Measurements from ENCODE around the gene COL24A1. TPM values are rescaled to one million over a fixed set of nuclear protein-coding genes. Genes with fewer than 3 reads are reported as not detected.

Gene COL24A1
- total RNA-seq, 3 donors from 2014 or later = 0.33 to 1.3 (median 0.48) TPM

GRCh38 chr1:85756864-85757263 is 399.7 kb downstream of the COL24A1 start:
- H3K27ac ChIP-seq = no peak overlapping the region
- H3K4me3 ChIP-seq = no peak overlapping the region
- H3K36me3 ChIP-seq = no peaks in the 10 kb centered on the region
- intact Hi-C loops (cut with DNase I; ENCODE audit: low total_unique reads) = no loop called here
- no peak for DNase-seq (ENCODE audit: low spot score in 2 of 2)
- peaks cover 0 to 10% of the 10 kb centered on the region in 2 donors for H3K9me3 ChIP-seq
- H3K4me1 ChIP-seq = no peaks in the 10 kb centered on the region
- no peak for TF ChIP-seq POLR2A (IDR thresholded peaks at IDR 0.05)
- no peak for TF ChIP-seq CTCF (IDR thresholded peaks at IDR 0.05)
- TF ChIP-seq POLR2AphosphoS5 (IDR thresholded peaks at IDR 0.05) = no peak
- no peaks in the 10 kb centered on the region for H3K27me3 ChIP-seq

GRCh38 chr1:85748120-85748519 is 408.5 kb downstream of the COL24A1 start:
- no peaks in the 10 kb centered on the region for H3K36me3 ChIP-seq

GRCh38 chr1:85746777-85747176 is 409.8 kb downstream of the COL24A1 start:
- TF ChIP-seq POLR2A (IDR thresholded peaks at IDR 0.05) (no peak), POLR2AphosphoS5 (IDR thresholded peaks at IDR 0.05) (no peak), CTCF (IDR thresholded peaks at IDR 0.05) (no peak)
- Histone ChIP-seq H3K27me3 (no peaks in the 10 kb centered on the region), H3K36me3 (no peaks in the 10 kb centered on the region), H3K27ac (no peak overlapping the region), H3K4me3 (no peak overlapping the region), H3K9me3 (no peaks in the 10 kb centered on the region), H3K4me1 (no peaks in the 10 kb centered on the region)
- intact Hi-C loops (cut with DNase I; ENCODE audit: low total_unique reads) = no loop called here
- DNase-seq (ENCODE audit: low spot score in 2 of 2) = no peak

More at GRCh38 chr1:85748120-85748519, 408.5 kb downstream of the COL24A1 start:
- Histone ChIP-seq H3K4me3 (no peak overlapping the region), H3K9me3 (no peaks in the 10 kb centered on the region), H3K27me3 (no peaks in the 10 kb centered on the region), H3K4me1 (no peaks in the 10 kb centered on the region), H3K27ac (no peak overlapping the region)
- DNase-seq (ENCODE audit: low spot score in 2 of 2) = no peak
- intact Hi-C loops (cut with DNase I; ENCODE audit: low total_unique reads) = no loop called here
- TF ChIP-seq CTCF (IDR thresholded peaks at IDR 0.05) (no peak), POLR2A (IDR thresholded peaks at IDR 0.05) (no peak), POLR2AphosphoS5 (IDR thresholded peaks at IDR 0.05) (no peak)

- DNase-seq (ENCODE audit: low spot score in 2 of 2) = no peak
- H3K36me3 ChIP-seq = no peaks in the 10 kb centered on the region
- TF ChIP-seq CTCF (IDR thresholded peaks at IDR 0.05) (no peak), POLR2AphosphoS5 (IDR thresholded peaks at IDR 0.05) (no peak), POLR2A (IDR thresholded peaks at IDR 0.05) (no peak)
- no peak overlapping the region for H3K27ac ChIP-seq
- no peaks in the 10 kb centered on the region for H3K4me1 ChIP-seq
- intact Hi-C loops (cut with DNase I; ENCODE audit: low total_unique reads) = no loop called here
- no peaks in the 10 kb centered on the region for H3K27me3 ChIP-seq
- no peaks in the 10 kb centered on the region for H3K9me3 ChIP-seq
- no peak overlapping the region for H3K4me3 ChIP-seq
Observed at GRCh38 chr1:85743814-85744213, 412.8 kb downstream of the COL24A1 start.

GRCh38 chr1:85734931-85735330 is 421.6 kb downstream of the COL24A1 start:
- no peaks in the 10 kb centered on the region for H3K36me3 ChIP-seq
- no peaks in the 10 kb centered on the region for H3K4me1 ChIP-seq
- TF ChIP-seq POLR2A (IDR thresholded peaks at IDR 0.05) (no peak), POLR2AphosphoS5 (IDR thresholded peaks at IDR 0.05) (no peak), CTCF (IDR thresholded peaks at IDR 0.05) (no peak)
- no peak overlapping the region for H3K4me3 ChIP-seq
- no peak overlapping the region for H3K27ac ChIP-seq
- no peak for DNase-seq (ENCODE audit: low spot score in 2 of 2)
- H3K9me3 ChIP-seq = no peaks in the 10 kb centered on the region
- intact Hi-C loops (cut with DNase I; ENCODE audit: low total_unique reads) = no loop called here
- H3K27me3 ChIP-seq = no peaks in the 10 kb centered on the region

Data from breast epithelium (tissue), 4 donors.